ENCODE measurements around the gene ELN.

The ELN gene

DNA sequence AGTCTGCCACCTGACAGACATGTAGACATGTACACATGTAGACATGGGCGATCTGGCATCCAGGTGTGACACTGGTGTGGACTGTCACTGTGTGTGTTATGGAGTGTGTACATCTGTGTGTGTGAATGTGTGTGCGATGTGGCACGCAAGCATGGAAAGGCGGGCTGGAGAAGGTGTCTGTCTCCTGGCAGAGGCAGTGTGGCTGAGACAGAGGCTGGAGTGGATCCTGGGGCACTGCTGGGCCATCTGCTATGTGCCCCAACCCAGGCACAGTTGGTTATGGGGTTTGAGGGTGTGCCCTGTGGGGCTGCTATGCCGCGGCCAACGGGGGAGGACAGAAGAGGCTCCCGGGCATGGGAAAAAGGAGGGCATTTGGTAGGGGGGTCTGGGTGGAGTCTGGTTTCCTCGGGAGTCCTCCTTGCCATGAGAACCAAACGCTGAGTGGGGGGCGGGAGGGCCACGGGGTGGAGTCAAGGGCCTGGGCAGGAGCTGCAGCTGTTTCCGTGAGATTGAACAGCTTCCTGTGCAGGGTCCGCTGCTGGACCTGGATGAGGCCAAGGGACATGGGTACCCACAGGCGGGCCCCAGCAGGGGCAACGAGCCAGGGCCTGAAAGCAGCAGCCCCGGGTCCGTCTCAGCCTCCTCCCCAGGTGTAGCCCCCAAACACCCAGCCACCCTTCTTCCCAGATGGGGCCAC lies 1.3 kb downstream of the ELN start:
- DNase-seq (ENCODE audit: insufficient read length, low spot score) (no peak), FAIRE-seq (peak; percentile 5)
- TF ChIP-seq SPI1 (IDR thresholded peaks at IDR 0.05; ENCODE audit: low read depth, low read length) (no peak), PAX5 (IDR thresholded peaks at IDR 0.05; ENCODE audit: insufficient read depth, low read length, severe bottlenecking) (no peak), POU2F2 (IDR thresholded peaks at IDR 0.05; ENCODE audit: low read depth, low read length) (no peak), POLR2A (IDR thresholded peaks at IDR 0.05; ENCODE audit: low read depth, low read length) (no peak), POLR2AphosphoS5 (IDR thresholded peaks at IDR 0.05; ENCODE audit: low read depth, low read length) (no peak), TAF1 (IDR thresholded peaks at IDR 0.05; ENCODE audit: low read depth, low read length) (no peak)

DNA sequence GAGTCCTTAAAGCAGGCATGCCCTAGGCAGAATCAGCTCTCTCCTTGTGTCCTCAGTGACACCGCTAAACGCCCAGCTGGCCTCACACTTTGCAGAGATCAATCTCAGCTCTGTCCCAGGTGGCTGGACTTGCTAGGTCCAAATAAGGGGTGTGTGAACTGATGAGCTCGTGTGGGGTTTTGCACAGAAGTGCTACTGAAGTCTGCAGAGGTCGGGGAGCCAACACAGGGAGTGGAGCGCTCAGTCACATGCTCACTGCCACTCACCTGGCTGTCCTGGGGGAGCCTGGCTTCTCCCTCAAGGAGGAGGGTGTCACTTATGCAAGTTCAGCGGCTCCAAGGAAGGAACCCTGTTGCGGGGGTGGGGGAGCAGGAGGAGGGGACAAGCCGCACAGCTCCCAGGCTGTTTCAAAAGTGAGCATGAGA lies 2.0 kb downstream of the ELN start:
- TF ChIP-seq TAF1 (IDR thresholded peaks at IDR 0.05; ENCODE audit: low read depth, low read length) (no peak), PAX5 (IDR thresholded peaks at IDR 0.05; ENCODE audit: insufficient read depth, low read length, severe bottlenecking) (no peak), POLR2A (IDR thresholded peaks at IDR 0.05; ENCODE audit: low read depth, low read length) (no peak)
- DNase-seq (ENCODE audit: insufficient read length, low spot score) (no peak), FAIRE-seq (peak; percentile 26)

DNA sequence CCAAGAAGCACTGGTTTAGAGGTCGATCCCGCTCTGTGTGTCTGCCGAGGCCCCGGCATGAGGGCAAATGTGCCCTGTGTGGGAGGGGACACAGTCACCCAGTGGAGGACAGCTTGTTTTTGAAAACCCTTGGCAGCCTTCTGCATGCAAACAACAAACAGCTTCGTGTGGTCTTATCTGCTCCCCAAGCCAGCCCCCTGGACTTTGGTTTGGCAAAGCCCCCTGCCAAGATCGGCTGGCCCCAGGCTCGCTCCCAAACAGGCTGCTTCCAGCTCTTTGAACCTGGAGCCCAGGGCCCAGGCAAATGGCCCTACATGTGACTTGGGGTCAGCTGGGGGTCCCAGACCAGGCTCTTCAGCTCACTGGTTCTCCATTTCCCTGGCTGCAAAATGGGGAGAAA lies 2.9 kb downstream of the ELN start:
- FAIRE-seq (no peak), DNase-seq (ENCODE audit: insufficient read length, low spot score) (no peak)
- TF ChIP-seq PAX5 (IDR thresholded peaks at IDR 0.05; ENCODE audit: insufficient read depth, low read length, severe bottlenecking) (no peak), SPI1 (IDR thresholded peaks at IDR 0.05; ENCODE audit: low read depth, low read length) (no peak), TAF1 (IDR thresholded peaks at IDR 0.05; ENCODE audit: low read depth, low read length) (no peak), POLR2A (IDR thresholded peaks at IDR 0.05; ENCODE audit: low read depth, low read length) (no peak), POLR2AphosphoS5 (IDR thresholded peaks at IDR 0.05; ENCODE audit: low read depth, low read length) (no peak), POU2F2 (IDR thresholded peaks at IDR 0.05; ENCODE audit: low read depth, low read length) (no peak)

DNA sequence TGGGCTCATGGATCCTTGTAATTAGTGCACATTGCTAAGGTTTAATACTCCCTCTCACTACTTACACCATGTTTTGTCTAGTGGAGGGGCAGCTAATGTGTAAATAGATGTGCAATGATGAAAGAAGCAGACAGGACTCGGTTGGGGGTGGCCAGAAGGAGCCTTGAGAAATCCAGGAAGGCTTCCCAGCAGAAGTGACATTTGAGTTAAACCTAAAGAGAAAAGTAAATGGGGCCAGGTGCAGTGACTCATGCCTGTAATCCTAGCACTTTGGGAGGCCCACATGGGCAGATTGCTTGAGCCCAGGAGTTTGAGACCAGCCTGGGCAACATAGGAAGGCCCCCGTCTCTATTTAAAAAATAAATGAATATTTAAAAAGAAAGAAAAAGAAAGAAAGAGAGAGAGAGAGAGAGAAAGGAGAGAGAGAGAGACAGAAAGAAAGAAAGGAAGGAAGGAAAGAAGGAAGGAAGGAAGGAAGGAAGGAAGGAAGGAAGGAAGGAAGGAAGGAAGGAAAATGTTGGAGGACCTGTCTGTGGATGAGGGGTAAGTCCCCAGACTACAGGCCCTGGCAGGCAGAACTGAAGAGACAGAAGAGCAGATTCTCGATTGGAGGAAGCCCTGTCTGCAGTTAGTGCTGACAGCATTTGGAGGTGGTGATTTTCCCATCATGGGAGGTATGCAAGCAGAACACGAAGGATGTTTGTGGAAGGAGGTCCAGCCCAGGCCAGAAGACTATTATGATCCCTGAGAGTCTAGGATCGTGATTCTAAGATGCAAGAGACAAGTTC lies 3.6 kb downstream of the ELN start:
- no peak for TF ChIP-seq PAX5 (IDR thresholded peaks at IDR 0.05; ENCODE audit: insufficient read depth, low read length, severe bottlenecking)
- TF ChIP-seq POLR2AphosphoS5 (IDR thresholded peaks at IDR 0.05; ENCODE audit: low read depth, low read length) = no peak
- TF ChIP-seq SPI1 (IDR thresholded peaks at IDR 0.05; ENCODE audit: low read depth, low read length) = no peak
- TF ChIP-seq POLR2A (IDR thresholded peaks at IDR 0.05; ENCODE audit: low read depth, low read length) = no peak
- TF ChIP-seq TAF1 (IDR thresholded peaks at IDR 0.05; ENCODE audit: low read depth, low read length) = no peak
- no peak for FAIRE-seq
- DNase-seq (ENCODE audit: insufficient read length, low spot score) = no peak

DNA sequence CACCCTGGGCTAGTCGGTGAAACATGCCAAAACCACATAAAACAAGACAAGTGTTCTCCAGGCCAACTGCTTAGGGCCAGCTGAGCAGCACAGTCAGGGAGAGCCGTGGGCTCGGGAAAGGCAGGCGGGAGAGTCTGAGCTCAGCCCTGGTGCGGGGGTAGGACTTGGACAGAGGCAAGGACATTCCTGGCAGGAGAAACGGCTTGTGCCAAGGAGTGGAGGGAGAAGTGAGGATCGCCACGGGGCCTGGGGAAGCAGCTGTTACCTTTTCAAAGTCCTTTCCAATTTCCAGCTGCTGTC lies 4.2 kb downstream of the ELN start:
- DNase-seq (ENCODE audit: insufficient read length, low spot score) = no peak
- no peak for FAIRE-seq
- no peak for TF ChIP-seq PAX5 (IDR thresholded peaks at IDR 0.05; ENCODE audit: insufficient read depth, low read length, severe bottlenecking)
- TF ChIP-seq SPI1 (IDR thresholded peaks at IDR 0.05; ENCODE audit: low read depth, low read length) = no peak
- no peak for TF ChIP-seq POU2F2 (IDR thresholded peaks at IDR 0.05; ENCODE audit: low read depth, low read length)
- TF ChIP-seq POLR2A (IDR thresholded peaks at IDR 0.05; ENCODE audit: low read depth, low read length) = no peak
- TF ChIP-seq POLR2AphosphoS5 (IDR thresholded peaks at IDR 0.05; ENCODE audit: low read depth, low read length) = no peak
- TF ChIP-seq TAF1 (IDR thresholded peaks at IDR 0.05; ENCODE audit: low read depth, low read length) = no peak

DNA sequence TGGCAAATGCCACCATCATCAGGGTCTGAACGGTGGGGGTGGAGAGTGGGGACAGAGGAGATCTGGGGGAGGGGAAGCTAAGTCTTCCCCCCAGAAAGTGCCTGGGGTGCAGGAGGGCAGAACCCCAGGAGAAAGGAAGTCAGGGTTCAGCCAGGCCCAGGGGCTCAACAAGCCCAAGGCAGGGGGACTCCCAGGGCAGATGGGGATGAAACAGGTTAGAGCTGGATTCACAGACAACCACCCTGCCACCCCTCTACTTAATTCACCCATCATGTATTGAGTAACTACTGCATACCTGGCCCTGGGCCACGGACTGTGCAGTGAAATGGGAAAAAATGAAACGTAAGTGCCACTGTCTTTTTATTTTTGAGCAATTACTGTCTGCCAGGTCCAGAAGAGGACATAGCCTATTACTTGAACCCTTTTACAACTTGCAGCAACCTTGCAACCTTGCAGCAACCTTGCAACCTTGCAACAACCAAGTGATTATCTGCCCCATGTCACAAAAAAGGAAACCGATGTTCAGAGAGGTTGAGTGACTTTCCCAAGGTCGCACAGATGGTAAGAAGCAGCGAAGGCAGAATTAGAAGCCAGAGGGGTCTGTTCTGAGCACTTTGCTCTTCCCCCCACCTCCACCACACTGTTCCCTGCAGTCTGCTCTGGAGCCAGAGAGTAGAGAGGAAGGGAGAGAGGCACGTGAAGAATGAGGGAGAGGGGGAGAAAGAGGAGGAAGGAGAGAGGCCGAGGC lies 4.8 kb downstream of the ELN start:
- FAIRE-seq (no peak), DNase-seq (ENCODE audit: insufficient read length, low spot score) (no peak)
- TF ChIP-seq POLR2A (IDR thresholded peaks at IDR 0.05; ENCODE audit: low read depth, low read length) = no peak
- TF ChIP-seq POU2F2 (IDR thresholded peaks at IDR 0.05; ENCODE audit: low read depth, low read length) = no peak
- no peak for TF ChIP-seq TAF1 (IDR thresholded peaks at IDR 0.05; ENCODE audit: low read depth, low read length)
- TF ChIP-seq SPI1 (IDR thresholded peaks at IDR 0.05; ENCODE audit: low read depth, low read length) = no peak
- no peak for TF ChIP-seq PAX5 (IDR thresholded peaks at IDR 0.05; ENCODE audit: insufficient read depth, low read length, severe bottlenecking)
- no peak for TF ChIP-seq POLR2AphosphoS5 (IDR thresholded peaks at IDR 0.05; ENCODE audit: low read depth, low read length)

DNA sequence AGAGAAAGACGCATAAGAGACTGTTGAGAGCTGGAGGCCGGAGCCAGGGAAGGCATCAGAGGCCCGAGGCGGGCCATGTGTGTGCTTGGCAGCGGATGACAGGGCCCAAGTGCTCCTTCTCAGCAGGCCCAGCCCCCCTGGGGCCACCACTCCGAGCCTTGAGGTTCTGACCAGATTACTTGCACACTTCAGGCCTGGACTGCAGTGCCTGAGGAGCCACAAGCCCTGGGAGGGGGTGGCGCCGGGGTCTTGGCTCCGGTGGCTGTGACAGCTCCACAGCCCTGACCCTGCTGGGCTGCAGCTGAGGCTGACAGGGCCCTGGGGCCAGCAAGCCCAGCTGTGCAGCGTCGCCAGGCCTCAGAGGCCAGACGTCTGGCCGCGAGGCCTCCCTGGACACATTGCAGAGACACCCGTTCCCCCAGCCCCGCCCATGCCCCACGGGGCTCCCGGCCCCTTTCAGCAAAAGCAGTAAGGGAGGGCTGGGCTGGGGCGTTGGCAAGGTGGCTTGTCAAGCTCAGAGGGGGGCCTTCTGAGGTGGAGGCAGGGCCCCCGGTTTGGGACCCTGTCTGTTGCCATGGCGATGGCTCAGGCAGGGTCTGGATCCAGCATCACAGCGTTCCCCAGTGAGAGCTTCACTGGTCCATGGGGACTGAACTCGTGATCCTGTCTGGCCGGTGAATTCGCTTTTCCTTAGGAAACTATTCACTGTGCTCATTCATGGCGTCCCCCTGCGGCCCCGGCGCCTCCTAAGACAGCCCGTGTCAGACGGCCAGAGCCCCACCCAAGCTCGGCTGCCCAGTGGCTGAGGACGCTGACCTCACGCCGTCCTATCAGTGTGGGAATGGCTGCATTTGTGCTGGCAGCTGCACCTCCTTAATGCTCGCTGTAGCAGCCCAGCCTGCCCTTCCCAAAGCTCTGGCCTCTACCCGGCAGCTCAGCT lies 5.7 kb downstream of the ELN start:
- DNase-seq (ENCODE audit: insufficient read length, low spot score) = no peak
- no peak for FAIRE-seq
- no peak for TF ChIP-seq POLR2AphosphoS5 (IDR thresholded peaks at IDR 0.05; ENCODE audit: low read depth, low read length)
- TF ChIP-seq POU2F2 (IDR thresholded peaks at IDR 0.05; ENCODE audit: low read depth, low read length) = no peak
- TF ChIP-seq TAF1 (IDR thresholded peaks at IDR 0.05; ENCODE audit: low read depth, low read length) = no peak
- TF ChIP-seq PAX5 (IDR thresholded peaks at IDR 0.05; ENCODE audit: insufficient read depth, low read length, severe bottlenecking) = no peak
- no peak for TF ChIP-seq POLR2A (IDR thresholded peaks at IDR 0.05; ENCODE audit: low read depth, low read length)
- TF ChIP-seq SPI1 (IDR thresholded peaks at IDR 0.05; ENCODE audit: low read depth, low read length) = no peak

DNA sequence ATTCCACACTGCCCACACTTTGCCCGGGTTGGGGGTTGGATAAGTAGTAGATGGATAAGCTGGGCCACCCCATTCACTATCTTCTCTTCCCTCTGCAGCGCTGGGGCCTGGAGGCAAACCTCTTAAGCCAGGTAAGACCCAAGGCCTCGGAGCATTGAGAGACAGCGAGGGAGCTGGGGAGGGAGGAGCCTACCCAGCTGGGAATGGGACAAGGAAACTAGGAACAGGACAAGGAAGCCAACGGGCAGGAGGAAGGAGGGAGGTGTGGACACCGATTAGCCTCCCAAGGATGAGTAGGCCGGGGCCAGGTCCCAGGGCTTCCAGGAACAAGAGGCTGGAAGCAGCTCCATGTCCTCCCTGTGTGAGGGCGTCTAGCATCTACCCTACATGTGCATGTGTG lies 9.6 kb downstream of the ELN start:
- FAIRE-seq (no peak), DNase-seq (ENCODE audit: insufficient read length, low spot score) (no peak)
- TF ChIP-seq TAF1 (IDR thresholded peaks at IDR 0.05; ENCODE audit: low read depth, low read length) (no peak), POU2F2 (IDR thresholded peaks at IDR 0.05; ENCODE audit: low read depth, low read length) (no peak), SPI1 (IDR thresholded peaks at IDR 0.05; ENCODE audit: low read depth, low read length) (no peak), PAX5 (IDR thresholded peaks at IDR 0.05; ENCODE audit: insufficient read depth, low read length, severe bottlenecking) (no peak), POLR2A (IDR thresholded peaks at IDR 0.05; ENCODE audit: low read depth, low read length) (no peak), POLR2AphosphoS5 (IDR thresholded peaks at IDR 0.05; ENCODE audit: low read depth, low read length) (no peak)
